Endothelial cell (in vitro differentiated cells): ENCODE results near the gene FRRS1. TPM values are rescaled to one million over a fixed set of nuclear protein-coding genes. Genes with fewer than 3 reads are reported as not detected.

ENCODE experiments used
- DNase-seq: peaks from one replicate; pipeline ENCODE4 v3.0.0; 2021; ENCODE audit warnings: low spot score
- H3K27ac Mint-ChIP-seq: one replicate; pipeline ENCODE4 v1.8.0; 2021; ENCODE audit warnings: mixed read lengths, inconsistent platforms; ENCODE audit not compliant: unreplicated experiment
- H3K27me3 Mint-ChIP-seq: one replicate; pipeline ENCODE4 v1.8.0; 2021; ENCODE audit warnings: mild to moderate bottlenecking, moderate library complexity, mixed read lengths, inconsistent platforms; ENCODE audit not compliant: unreplicated experiment
- H3K36me3 Mint-ChIP-seq: one replicate; pipeline ENCODE4 v1.8.0; 2021; ENCODE audit warnings: mild to moderate bottlenecking, low read depth, mixed read lengths, inconsistent platforms; ENCODE audit not compliant: unreplicated experiment
- H3K4me1 Mint-ChIP-seq: one replicate; pipeline ENCODE4 v1.8.0; 2021; ENCODE audit warnings: mild to moderate bottlenecking, mixed read lengths, inconsistent platforms; ENCODE audit not compliant: unreplicated experiment
- H3K4me3 Mint-ChIP-seq: one replicate; pipeline ENCODE4 v1.8.0; 2021; ENCODE audit warnings: mild to moderate bottlenecking, mixed read lengths, inconsistent platforms; ENCODE audit not compliant: unreplicated experiment
- H3K9me3 Mint-ChIP-seq: one replicate; pipeline ENCODE4 v1.8.0; 2021; ENCODE audit warnings: mixed read lengths, inconsistent platforms; ENCODE audit not compliant: unreplicated experiment
- CTCF ChIP-seq: fragments of 200-600 bp; sonication (generic); IDR thresholded peaks from one replicate; pipeline ENCODE4 v1.5.0; 2021; ENCODE audit warnings: antibody characterized with exemption; ENCODE audit not compliant: unreplicated experiment
- total RNA-seq: library from RNA; stranded (reverse); fragmentation: NEBNext Ultra II Directional; extraction: Animal tissue kit (Norgen Biotek cat#: 25700); gene quantifications from one replicate; pipeline ENCODE4 v1.2.1, GENCODE V29; 2021; ENCODE audit not compliant: unreplicated experiment

FRRS1 gene
- total RNA-seq, 1 donor from 2014 or later: 4.1 TPM

- Mint-ChIP-seq H3K4me1 (peaks cover 10% of the 10 kb centered on the region), H3K27me3 (no peaks in the 10 kb centered on the region), H3K36me3 (no peaks in the 10 kb centered on the region), H3K4me3 (no peak overlapping the region), H3K27ac (no peak overlapping the region), H3K9me3 (no peaks in the 10 kb centered on the region)
- no peak for TF ChIP-seq CTCF
- no peak for DNase-seq
Observed at GRCh38 chr1:99669376-99669775, 97.1 kb downstream of the FRRS1 start.

- Mint-ChIP-seq H3K27ac (no peak overlapping the region), H3K4me3 (no peak overlapping the region)
- TF ChIP-seq CTCF: no peak
Observed at GRCh38 chr1:99665212-99665611, 101.2 kb downstream of the FRRS1 start.

GRCh38 chr1:99663501-99663900, 102.9 kb downstream of the FRRS1 start:
- Mint-ChIP-seq H3K36me3 (no peaks in the 10 kb centered on the region), H3K4me3 (no peak overlapping the region), H3K9me3 (no peaks in the 10 kb centered on the region), H3K27me3 (no peaks in the 10 kb centered on the region), H3K27ac (peak overlapping the region; percentile 9), H3K4me1 (peaks cover 18% of the 10 kb centered on the region)
- DNase-seq: no peak
- TF ChIP-seq CTCF: no peak

More at GRCh38 chr1:99665212-99665611, 101.2 kb downstream of the FRRS1 start:
- no peak for DNase-seq
- Mint-ChIP-seq H3K9me3 (no peaks in the 10 kb centered on the region), H3K4me1 (peaks cover 18% of the 10 kb centered on the region), H3K36me3 (no peaks in the 10 kb centered on the region), H3K27me3 (no peaks in the 10 kb centered on the region)

- no peak for DNase-seq
- Mint-ChIP-seq H3K36me3 (no peaks in the 10 kb centered on the region), H3K27ac (no peak overlapping the region), H3K4me3 (no peak overlapping the region), H3K9me3 (no peaks in the 10 kb centered on the region), H3K27me3 (no peaks in the 10 kb centered on the region), H3K4me1 (peaks cover 18% of the 10 kb centered on the region)
- TF ChIP-seq CTCF: no peak
Observed at GRCh38 chr1:99662539-99663080, 103.8 kb downstream of the FRRS1 start.

GRCh38 chr1:99661780-99662179, 104.7 kb downstream of the FRRS1 start:
- peak overlapping the region; percentile 1 for H3K27ac Mint-ChIP-seq
- no peak overlapping the region for H3K4me3 Mint-ChIP-seq
- no peak for DNase-seq
- no peaks in the 10 kb centered on the region for H3K36me3 Mint-ChIP-seq
- peaks cover 18% of the 10 kb centered on the region for H3K4me1 Mint-ChIP-seq
- no peaks in the 10 kb centered on the region for H3K27me3 Mint-ChIP-seq
- H3K9me3 Mint-ChIP-seq: no peaks in the 10 kb centered on the region
- no peak for TF ChIP-seq CTCF
